ENCODE results near the gene FBXO8. TPM values are rescaled to one million over a fixed set of nuclear protein-coding genes. Genes with fewer than 3 reads are reported as not detected.

Gene FBXO8
- total and polyA plus RNA-seq, 4 donors = 15.6 to 48.0 (median 22.3) TPM

DNA sequence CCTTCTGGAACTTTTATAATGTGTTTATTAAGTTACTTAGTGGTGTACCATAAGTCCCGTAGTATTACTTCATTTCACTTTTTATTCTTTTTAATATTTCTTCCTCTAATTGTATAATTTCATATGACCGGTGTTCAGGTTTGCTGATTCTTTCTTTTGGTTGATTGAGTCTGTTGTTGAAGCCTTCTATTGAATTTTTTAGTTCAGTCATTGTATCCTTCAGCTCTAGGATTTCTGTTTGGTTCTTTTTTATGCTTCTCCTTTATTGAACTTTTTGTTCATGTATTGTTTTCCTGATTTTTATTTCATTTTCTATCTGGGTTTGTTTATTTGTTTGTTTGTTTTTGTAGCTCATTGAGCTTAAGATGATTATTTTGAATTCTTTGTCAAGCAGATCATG is 9.0 kb upstream of the FBXO8 start:
- DNase-seq (no peak), ATAC-seq (ENCODE audit: insufficient read depth, low FRiP score) (no peak)
- no peaks in the 10 kb centered on the region for H3K4me1 ChIP-seq (ENCODE audit: control insufficient read depth in 5 of 5, insufficient read depth in 5 of 5, low read length in 5 of 5)
- peaks cover 3 to 16% (median 5%) of the 10 kb centered on the region in 4 donors for H3K9me3 ChIP-seq (ENCODE audit: control insufficient read depth in 4 of 4, insufficient read depth in 3 of 4, low read length in 3 of 4)
- H3K4me3 ChIP-seq = no peak overlapping the region
- no peak overlapping the region for H3K27ac ChIP-seq (ENCODE audit: low read depth in 1 of 2, low read length in 1 of 2)
- TF ChIP-seq, protein P1, sequence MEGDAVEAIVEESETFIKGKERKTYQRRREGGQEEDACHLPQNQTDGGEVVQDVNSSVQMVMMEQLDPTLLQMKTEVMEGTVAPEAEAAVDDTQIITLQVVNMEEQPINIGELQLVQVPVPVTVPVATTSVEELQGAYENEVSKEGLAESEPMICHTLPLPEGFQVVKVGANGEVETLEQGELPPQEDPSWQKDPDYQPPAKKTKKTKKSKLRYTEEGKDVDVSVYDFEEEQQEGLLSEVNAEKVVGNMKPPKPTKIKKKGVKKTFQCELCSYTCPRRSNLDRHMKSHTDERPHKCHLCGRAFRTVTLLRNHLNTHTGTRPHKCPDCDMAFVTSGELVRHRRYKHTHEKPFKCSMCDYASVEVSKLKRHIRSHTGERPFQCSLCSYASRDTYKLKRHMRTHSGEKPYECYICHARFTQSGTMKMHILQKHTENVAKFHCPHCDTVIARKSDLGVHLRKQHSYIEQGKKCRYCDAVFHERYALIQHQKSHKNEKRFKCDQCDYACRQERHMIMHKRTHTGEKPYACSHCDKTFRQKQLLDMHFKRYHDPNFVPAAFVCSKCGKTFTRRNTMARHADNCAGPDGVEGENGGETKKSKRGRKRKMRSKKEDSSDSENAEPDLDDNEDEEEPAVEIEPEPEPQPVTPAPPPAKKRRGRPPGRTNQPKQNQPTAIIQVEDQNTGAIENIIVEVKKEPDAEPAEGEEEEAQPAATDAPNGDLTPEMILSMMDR (IDR thresholded peaks at IDR 0.05; ENCODE audit: control extremely low read depth, extremely low read depth) = no peak
- no peaks in the 10 kb centered on the region for H3K27me3 ChIP-seq (ENCODE audit: control insufficient read depth in 3 of 3, insufficient read depth in 3 of 3, low read length in 2 of 3)
- H3K36me3 ChIP-seq (ENCODE audit: control insufficient read depth in 4 of 4, insufficient read depth in 4 of 4, low read length in 4 of 4) = peaks cover 3 to 16% (median 6%) of the 10 kb centered on the region in 4 donors
- no peak overlapping the region for H3K9ac ChIP-seq (ENCODE audit: insufficient read depth in 1 of 2, low read length in 2 of 2)
- WGBS, 2 donors = 96 to 97% methylated on average over 2 of the region's 2 CpGs

DNA sequence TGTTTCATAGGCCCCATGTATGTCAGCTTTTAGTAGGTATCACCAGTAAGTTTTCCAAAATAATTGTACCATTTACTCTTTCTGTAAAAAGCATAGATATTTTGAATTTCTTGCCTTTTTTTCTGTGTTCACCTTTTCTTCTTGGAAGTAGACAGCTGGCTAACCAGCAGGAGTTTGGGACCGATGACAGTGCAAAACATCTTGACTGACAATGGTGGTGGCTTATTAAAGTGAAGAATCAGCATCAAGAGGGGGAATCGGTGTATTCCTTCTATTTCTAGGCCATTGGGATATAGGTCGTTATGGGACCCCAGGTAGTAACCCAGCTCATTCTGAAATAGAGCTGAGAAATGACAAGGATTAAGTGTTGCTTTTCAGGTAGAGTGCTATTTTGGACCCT is 3.4 kb upstream of the FBXO8 start:
- 92 to 94% methylated on average over 3 of the region's 3 CpGs for WGBS, 2 donors
- Histone ChIP-seq H3K4me3 (no peak overlapping the region), H3K27me3 (ENCODE audit: control insufficient read depth in 3 of 3, insufficient read depth in 3 of 3, low read length in 2 of 3) (no peaks in the 10 kb centered on the region), H3K27ac (ENCODE audit: low read depth in 1 of 2, low read length in 1 of 2) (no peak overlapping the region), H3K4me1 (ENCODE audit: control insufficient read depth in 5 of 5, insufficient read depth in 5 of 5, low read length in 5 of 5) (peaks cover 0 to 25% (median 6%) of the 10 kb centered on the region in 5 donors), H3K36me3 (ENCODE audit: control insufficient read depth in 4 of 4, insufficient read depth in 4 of 4, low read length in 4 of 4) (no peaks in the 10 kb centered on the region), H3K9ac (ENCODE audit: insufficient read depth in 1 of 2, low read length in 2 of 2) (no peak overlapping the region), H3K9me3 (ENCODE audit: control insufficient read depth in 4 of 4, insufficient read depth in 3 of 4, low read length in 3 of 4) (peaks cover 0 to 2% (median 0%) of the 10 kb centered on the region in 4 donors)
- DNase-seq (no peak), ATAC-seq (ENCODE audit: insufficient read depth, low FRiP score) (no peak)
- TF ChIP-seq, protein P1 (IDR thresholded peaks at IDR 0.05; ENCODE audit: control extremely low read depth, extremely low read depth) = no peak

DNA sequence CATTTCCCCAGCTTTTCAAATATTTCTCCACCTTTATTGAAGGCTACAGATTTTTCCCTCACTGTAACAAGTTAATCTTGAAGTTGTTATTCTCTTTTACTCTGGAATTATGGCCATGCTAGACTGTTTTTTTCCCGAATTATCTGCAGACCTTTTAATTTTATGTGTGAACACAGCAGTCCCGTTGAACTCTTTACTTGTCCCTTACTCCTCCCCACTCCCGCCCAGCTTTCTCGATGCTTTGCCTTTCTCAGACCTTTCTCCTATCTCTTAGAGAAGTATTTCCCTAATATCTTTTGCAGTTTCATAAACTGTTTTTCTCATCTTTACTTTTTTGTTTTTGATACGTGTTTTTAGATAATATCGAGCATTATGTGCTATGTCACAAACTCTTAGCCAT is 1.0 kb upstream of the FBXO8 start:
- no peak for DNase-seq
- Histone ChIP-seq H3K4me1 (ENCODE audit: control insufficient read depth in 5 of 5, insufficient read depth in 5 of 5, low read length in 5 of 5) (peaks cover 3 to 31% (median 7%) of the 10 kb centered on the region in 5 donors), H3K27ac (ENCODE audit: low read depth in 1 of 2, low read length in 1 of 2) (peak overlapping the region in 1 of 2 donors; percentile 93), H3K36me3 (ENCODE audit: control insufficient read depth in 4 of 4, insufficient read depth in 4 of 4, low read length in 4 of 4) (peaks cover 0 to 3% (median 0%) of the 10 kb centered on the region in 4 donors), H3K9me3 (ENCODE audit: control insufficient read depth in 4 of 4, insufficient read depth in 3 of 4, low read length in 3 of 4) (peaks cover 0 to 2% (median 0%) of the 10 kb centered on the region in 4 donors), H3K27me3 (ENCODE audit: control insufficient read depth in 3 of 3, insufficient read depth in 3 of 3, low read length in 2 of 3) (no peaks in the 10 kb centered on the region), H3K4me3 (peak overlapping the region; percentile 93), H3K9ac (ENCODE audit: insufficient read depth in 1 of 2, low read length in 2 of 2) (peak overlapping the region; percentile 56 to 74)
- 13 to 14% methylated on average over 6 of the region's 6 CpGs for WGBS, 2 donors
- no peak for ATAC-seq (ENCODE audit: insufficient read depth, low FRiP score)
- TF ChIP-seq, protein P1 (IDR thresholded peaks at IDR 0.05; ENCODE audit: control extremely low read depth, extremely low read depth) = no peak

Measured in lung (tissue), 12 donors.